Measurements from ENCODE around the gene SP3.

The SP3 gene

DNA sequence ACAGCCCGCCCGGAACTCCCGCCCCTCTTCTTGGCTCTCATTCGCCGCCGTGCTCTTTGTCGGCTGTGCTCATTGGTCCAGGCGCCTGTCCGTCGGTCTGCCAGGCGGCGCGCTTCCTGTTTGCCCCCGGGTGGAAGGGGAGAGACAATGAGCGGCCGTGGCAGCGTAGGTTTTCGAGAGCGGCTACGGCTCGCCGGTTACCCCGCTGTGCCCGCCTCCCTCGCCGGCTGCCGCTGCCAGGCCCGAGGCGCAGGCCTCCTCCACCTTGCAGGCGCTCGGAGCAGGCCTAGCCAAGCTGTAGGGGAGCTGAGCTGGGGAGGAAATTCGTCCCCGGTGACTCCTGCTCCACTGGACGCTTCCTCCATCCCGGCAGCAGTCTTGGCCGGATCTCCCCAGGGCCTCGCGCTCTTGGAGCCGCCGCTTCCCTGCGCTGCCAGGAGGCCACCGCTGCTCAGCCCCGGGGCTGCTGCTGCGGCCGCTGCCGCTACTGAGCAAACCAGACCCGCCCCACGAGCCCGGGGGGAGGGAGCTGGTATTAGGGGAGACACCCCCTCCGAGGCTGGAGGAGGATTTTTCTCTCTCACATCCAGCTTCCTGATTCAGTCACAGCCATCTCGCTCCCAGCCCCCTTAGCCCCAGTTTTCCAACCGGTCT lies at the start of gene SP3:
TSS of gene SP3 (minus strand) at position 2 of the 654 bp plus-strand sequence. CDS start 202 bp downstream, outside the sequence.
- DNase-seq = peak; percentile 97

DNA sequence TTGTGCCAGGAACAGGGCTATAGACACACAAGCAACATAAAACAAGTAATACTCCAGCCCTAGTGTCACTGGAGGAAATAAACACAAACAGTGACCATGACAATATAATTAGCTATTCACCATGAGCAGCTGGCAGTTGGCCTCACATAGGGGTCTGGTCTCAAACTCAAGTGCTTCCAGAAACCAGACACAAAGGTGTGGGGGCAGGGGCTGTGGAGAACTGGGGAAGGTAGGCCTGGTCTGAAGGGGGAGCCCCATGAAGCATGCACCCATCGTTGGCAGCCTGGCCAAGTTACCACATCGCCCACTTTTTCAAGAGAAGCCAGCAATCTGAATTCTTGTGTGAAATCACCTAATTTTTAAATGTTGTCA lies 49.5 kb upstream of the SP3 start:
- peak; percentile 88 for DNase-seq

- no peak for DNase-seq
Observed at GRCh38 chr2:174014011-174014698, 49.0 kb upstream of the SP3 start.

GRCh38 chr2:174013315-174013751 lies 48.2 kb upstream of the SP3 start:
- DNase-seq = no peak

GRCh38 chr2:174012347-174013314 lies 47.5 kb upstream of the SP3 start:
- DNase-seq = peak; percentile 32

GRCh38 chr2:174011796-174012195 lies 46.6 kb upstream of the SP3 start:
- DNase-seq = no peak

DNA sequence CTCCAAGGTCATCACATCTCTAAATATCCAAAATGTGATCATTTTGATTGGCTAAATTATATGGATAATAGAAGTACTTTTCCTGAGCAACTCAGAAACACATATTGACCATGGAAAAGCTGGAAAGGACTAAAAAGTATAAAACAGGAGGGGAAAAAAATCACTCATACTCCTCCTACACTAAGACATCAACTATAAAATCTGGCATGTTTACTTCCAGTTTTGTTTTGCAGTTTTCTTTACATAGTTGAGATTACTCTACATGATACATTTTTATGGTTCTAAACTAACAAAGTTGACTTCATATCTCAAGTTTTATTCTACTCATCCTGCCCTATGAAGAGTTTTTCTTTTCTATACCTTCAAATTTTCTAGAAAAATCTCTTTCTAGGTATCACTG lies 46.0 kb upstream of the SP3 start:
- no peak for DNase-seq

DNA sequence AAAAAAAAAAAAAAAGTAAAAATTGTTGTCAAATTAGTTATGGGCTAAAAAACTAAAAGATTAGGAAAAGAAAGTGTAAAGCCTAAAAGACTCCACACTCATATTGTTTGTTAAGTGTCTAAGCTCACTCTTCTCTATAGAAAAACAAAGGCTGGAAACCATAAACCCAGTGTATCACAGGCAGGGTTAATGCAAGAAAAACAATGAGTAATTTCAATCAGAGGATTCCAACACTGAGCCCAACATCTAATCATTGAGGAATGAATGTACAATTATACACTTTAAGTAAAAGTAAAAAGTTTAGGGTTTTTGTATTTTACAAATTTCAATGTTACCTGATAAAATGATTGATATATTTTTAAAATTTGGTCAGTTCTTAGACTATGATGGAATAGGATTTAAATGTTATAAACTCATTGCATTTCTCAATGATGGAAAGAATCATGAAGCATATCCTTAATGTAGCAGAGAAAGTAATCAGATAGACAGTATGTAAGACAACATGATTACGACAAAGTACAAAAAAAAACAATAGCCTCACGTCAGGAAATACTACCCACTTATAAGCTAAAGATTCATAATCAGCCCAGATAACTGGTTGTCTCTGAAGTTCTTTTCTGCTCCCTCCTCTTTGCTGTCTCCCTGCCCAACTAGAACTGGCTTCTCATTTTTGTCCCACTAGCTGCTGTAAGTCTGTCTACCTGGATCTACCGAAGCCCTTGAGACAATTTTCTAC lies 44.5 kb upstream of the SP3 start:
- DNase-seq = no peak

DNA sequence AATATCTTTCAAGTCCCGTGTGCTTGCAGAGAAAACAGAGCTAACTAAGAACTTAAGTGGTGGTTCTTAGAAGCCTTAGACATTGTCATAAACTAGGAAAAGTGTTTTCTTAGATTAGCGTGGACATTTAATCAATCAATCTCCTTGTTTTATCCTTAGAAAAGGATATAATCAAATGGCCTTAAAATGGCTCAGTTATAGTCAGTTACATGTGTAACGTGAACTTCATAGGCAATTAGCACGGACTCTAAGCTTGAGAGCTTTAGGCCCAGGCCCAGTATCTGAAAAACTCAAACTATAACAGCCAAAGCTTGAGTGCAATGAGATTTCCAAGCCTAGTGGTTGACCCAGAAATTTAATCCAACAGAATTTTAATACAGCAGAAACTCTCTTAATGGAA lies 43.5 kb upstream of the SP3 start:
- no peak for DNase-seq

DNA sequence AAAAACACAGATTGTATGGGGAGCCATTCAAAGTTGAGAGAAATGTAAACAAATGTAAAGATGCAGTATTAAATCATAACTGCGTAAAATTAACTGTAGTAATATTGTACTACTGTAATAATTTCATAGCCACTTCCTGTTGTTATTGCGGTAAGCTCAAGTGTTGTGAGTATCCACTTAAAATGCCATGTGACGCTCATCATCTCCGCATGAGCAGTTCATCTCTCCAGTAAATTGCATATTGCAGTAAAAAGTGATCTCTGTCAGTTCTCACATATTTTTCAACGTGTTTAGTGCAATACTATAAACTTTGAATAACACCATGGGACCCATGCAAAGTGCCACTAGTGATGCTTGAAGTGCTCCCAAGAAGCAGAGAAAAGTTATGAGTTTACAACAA lies 41.8 kb upstream of the SP3 start:
- no peak for DNase-seq

DNA sequence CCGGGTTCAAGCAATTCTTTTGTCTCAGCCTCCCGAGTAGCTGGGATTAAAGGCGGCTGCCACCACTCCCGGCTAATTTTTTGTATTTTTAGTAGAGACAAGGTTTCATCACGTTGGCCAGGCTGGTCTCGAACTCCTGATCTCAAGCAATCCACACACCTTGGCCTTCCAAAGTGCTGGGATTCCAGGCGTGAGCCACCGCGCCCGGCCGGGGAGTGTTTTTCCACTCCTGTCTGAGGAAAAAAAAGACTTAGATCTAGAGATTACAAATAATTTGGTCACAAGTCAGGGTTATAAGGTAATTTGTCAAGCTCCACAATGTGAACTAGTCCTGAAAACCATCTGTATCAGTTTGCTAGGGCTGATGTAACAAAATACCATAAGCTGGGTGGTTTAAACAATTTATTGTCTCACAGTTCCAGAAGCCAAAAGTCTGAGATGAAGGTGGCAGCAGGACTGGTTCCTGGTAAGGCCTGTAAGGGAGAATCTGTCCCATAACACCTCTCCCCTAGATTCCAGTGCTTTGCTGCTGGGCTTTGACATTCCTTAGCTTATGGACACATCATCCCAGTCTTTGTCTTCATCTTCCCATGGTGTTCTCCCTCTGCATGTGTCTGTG lies 40.7 kb upstream of the SP3 start:
- DNase-seq = no peak

DNA sequence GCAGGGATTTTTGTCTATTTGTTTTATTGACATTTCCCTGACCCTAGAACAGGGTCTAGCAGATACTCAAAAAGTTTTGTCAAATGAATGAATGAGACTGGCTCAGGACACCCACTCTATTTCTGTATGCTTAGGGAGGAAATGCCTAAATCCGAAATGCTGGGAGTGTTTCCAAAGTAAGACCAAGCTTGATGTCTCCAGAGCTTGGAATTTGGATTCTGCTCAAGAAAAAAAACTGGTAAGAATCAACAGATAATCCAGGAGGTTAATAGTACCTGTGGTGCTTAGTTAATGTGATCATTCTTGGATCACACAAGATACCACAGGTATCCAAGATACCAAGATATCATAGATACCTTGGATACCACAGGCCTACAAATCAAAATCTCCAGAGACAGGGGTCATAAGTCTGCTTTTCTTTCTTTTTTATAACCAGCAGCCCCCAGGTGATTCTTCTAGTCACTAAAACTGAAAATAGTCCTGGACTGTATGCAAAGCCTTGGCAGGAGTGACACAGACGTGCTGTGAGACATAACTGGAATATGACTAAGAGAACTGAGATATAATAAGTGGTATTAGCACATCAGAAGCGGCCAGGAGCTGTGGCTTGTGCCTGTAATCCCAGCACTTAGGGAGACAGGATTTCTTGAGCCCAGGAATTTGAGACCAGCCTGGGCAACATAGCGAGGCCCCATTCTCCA lies 39.9 kb upstream of the SP3 start:
- DNase-seq = no peak

GRCh38 chr2:174003720-174004695 lies 38.8 kb upstream of the SP3 start:
- no peak for DNase-seq

DNA sequence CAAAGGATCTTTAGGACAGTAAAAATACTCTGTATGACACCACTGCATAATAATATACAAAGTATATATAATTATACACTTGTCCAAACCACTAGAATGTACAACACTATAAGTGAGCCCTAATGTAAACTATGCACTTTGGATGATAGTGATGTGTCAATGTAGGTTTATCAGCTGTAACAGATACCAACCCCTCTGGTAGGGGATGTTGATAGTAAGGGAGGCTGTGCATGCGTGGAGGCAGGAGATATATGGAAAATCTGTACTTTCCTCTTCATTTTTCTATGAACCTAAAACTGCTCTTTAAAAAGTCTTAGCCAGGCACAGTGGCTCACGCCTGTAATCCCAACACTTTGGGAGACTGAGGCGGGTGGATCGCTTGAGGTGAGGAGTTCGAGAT lies 37.5 kb upstream of the SP3 start:
- DNase-seq = no peak

DNA sequence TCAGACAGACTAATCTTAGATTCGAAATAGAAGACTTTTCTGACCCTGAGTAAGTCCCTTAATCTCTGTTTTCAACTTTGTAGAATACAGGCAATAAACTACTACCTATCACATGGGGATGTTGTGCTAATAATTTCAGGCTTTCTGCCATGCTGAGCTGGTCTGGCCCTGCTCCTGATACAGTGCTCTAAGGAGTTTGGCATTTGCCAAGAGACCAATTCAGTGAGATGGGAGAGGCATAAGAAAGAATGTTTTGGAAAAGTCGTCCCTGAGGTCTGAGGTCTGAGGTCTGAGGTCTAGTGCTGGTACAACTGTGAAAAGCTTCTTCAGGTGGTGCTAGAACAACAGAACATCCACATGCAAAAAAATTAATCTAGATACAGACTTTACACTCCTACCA lies 35.9 kb upstream of the SP3 start:
- DNase-seq = no peak

GRCh38 chr2:173999724-174000123 lies 34.6 kb upstream of the SP3 start:
- no peak for DNase-seq

GRCh38 chr2:173999272-173999671 lies 34.1 kb upstream of the SP3 start:
- no peak for DNase-seq

GRCh38 chr2:173998386-173998785 lies 33.2 kb upstream of the SP3 start:
- DNase-seq = no peak

DNA sequence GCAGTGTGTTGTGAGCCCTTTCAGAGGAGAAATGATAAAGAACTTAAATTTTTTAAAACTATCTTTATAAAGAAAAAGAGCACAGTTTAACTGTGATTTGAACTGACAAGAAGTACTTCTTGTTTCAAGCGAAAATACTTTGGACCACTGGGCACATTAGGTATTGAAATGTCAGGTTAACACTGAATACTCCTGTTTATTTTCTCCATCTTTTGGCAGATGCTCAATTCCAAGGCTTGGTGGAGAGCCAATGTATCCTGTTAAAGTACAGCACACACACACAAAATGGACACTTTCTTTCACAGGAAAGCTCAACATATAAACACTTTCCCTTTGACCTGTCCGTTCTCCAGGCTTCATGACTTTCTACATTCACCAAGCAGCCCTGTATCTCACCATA lies 32.6 kb upstream of the SP3 start:
- DNase-seq = no peak

GRCh38 chr2:173997269-173997668 lies 32.1 kb upstream of the SP3 start:
- no peak for DNase-seq

DNA sequence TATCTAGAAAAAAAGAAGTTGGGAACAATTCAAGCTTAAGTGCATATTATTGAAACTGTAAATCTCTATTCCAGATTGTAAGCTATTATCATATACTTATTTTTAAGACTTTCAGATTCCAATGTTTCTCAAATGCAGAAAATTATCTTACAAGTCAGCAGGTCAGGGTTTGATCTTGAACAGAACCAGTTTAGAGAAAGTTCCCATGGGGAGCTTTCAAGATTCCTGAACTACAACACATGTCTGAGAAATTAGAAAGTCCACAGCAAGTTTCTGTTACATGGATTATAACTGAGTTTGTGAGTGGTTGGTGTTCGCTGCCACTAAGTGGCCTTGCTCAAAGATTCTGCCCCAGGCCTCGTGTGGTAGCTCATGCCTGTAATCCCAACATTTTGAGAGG lies 31.6 kb upstream of the SP3 start:
- no peak for DNase-seq

All from DMS153 (cell line).